GM23338 (cell line): ENCODE measurements around the gene FBXO28. TPM values are rescaled to one million over a fixed set of nuclear protein-coding genes. Genes with fewer than 3 reads are reported as not detected.
A peak's percentile ranks its signal among the peaks of the same experiment; 100 is the strongest.

Experiments
- ATAC-seq: fragments of 200-7000 bp; cut with Tn5 transposase; 3 replicates; pipeline ENCODE4 v1.9.1; 2020
- DNase-seq: peaks from one replicate; pipeline ENCODE4 v3.0.0-alpha.2; 2015; ENCODE audit warnings: low spot score
- H2AFZ ChIP-seq: fragments of 200-600 bp; sonication (generic); 2 replicates; pipeline ENCODE4 v1.8.0; 2016; ENCODE audit warnings: antibody characterized with exemption, mild to moderate bottlenecking, moderate library complexity
- H3F3A ChIP-seq: fragments of 200-600 bp; sonication (generic); replicated peaks from 2 replicates; pipeline ENCODE4 v1.8.0; 2017; ENCODE audit warnings: antibody characterized with exemption, mixed run types, low read depth
- H3K27ac ChIP-seq: fragments of 200-600 bp; sonication (generic); 2 replicates; pipeline ENCODE4 v1.6.1; 2016; ENCODE audit warnings: low read depth
- H3K27me3 ChIP-seq: fragments of 200-600 bp; sonication (generic); 2 replicates; pipeline ENCODE4 v1.8.0; 2016; ENCODE audit warnings: mild to moderate bottlenecking, mixed run types, moderate library complexity; ENCODE audit not compliant: insufficient read depth
- H3K36me3 ChIP-seq: fragments of 200-600 bp; sonication (generic); 2 replicates; pipeline ENCODE4 v1.8.0; 2016; ENCODE audit warnings: mild to moderate bottlenecking; ENCODE audit not compliant: insufficient read depth
- H3K4me1 ChIP-seq: fragments of 200-600 bp; sonication (generic); 2 replicates; pipeline ENCODE4 v1.8.0; 2016; ENCODE audit warnings: mild to moderate bottlenecking, moderate library complexity; ENCODE audit not compliant: insufficient read depth
- H3K4me2 ChIP-seq: fragments of 200-600 bp; sonication (generic); 2 replicates; pipeline ENCODE4 v1.7.1; 2017; ENCODE audit warnings: mixed run types
- H3K4me3 ChIP-seq: fragments of 200-600 bp; sonication (generic); 2 replicates; pipeline ENCODE4 v1.6.1; 2016; ENCODE audit warnings: mixed run types
- H3K79me2 ChIP-seq: fragments of 200-600 bp; sonication (generic); replicated peaks from 2 replicates; pipeline ENCODE4 v1.8.0; 2017; ENCODE audit warnings: mild to moderate bottlenecking; ENCODE audit not compliant: insufficient read depth
- H3K9me2 ChIP-seq: fragments of 200-600 bp; sonication (generic); 2 replicates; pipeline ENCODE4 v1.8.0; 2017; ENCODE audit not compliant: insufficient read depth
- H4K20me1 ChIP-seq: fragments of 200-600 bp; sonication (generic); replicated peaks from 2 replicates; pipeline ENCODE4 v1.8.0; 2017; ENCODE audit warnings: mild to moderate bottlenecking; ENCODE audit not compliant: insufficient read depth
- H3K27ac Mint-ChIP-seq: 2 replicates; pipeline ENCODE4 v1.8.0; 2020; ENCODE audit warnings: inconsistent platforms, mild to moderate bottlenecking, moderate library complexity, mixed read lengths
- H3K27me3 Mint-ChIP-seq: 3 replicates; pipeline ENCODE4 v1.8.0; 2022; ENCODE audit warnings: low read depth, mild to moderate bottlenecking, moderate library complexity, mixed read lengths, inconsistent platforms; ENCODE audit not compliant: insufficient read depth, poor library complexity
- H3K36me3 Mint-ChIP-seq: 3 replicates; pipeline ENCODE4 v1.8.0; 2021; ENCODE audit warnings: low read depth, mild to moderate bottlenecking, inconsistent platforms, moderate library complexity, mixed read lengths
- H3K4me1 Mint-ChIP-seq: 3 replicates; pipeline ENCODE4 v1.8.0; 2020; ENCODE audit warnings: mild to moderate bottlenecking, inconsistent platforms, mixed read lengths
- H3K4me3 Mint-ChIP-seq: 3 replicates; pipeline ENCODE4 v1.8.0; 2021; ENCODE audit warnings: moderate library complexity, mild to moderate bottlenecking, inconsistent platforms, mixed read lengths
- H3K9me3 Mint-ChIP-seq: 3 replicates; pipeline ENCODE4 v1.8.0; 2020; ENCODE audit warnings: moderate library complexity, mild to moderate bottlenecking, inconsistent platforms, mixed read lengths
- CREB1 ChIP-seq: fragments of 250-450 bp; sonication (Bioruptor Pico); IDR thresholded peaks from 2 replicates; pipeline ENCODE4 v1.5.0; 2020; ENCODE audit warnings: low read depth, mild to moderate bottlenecking, moderate library complexity
- CTCF ChIP-seq, 2 experiments: fragments of 200-600 bp in 1 of 2; sonication (generic) in 1 of 2; conservative IDR thresholded peaks; 2 replicates each; pipeline versions ENCODE4 v1.5.1 to v1.6.1; 2016 to 2017; ENCODE audit warnings: antibody characterized with exemption in 2 of 2, low read depth in 2 of 2, mild to moderate bottlenecking in 2 of 2, moderate library complexity in 1 of 2
- ETS1 ChIP-seq: IDR thresholded peaks from 2 replicates; pipeline ENCODE4 v1.6.1; 2016; ENCODE audit warnings: antibody characterized with exemption
- EZH2 ChIP-seq: fragments of 200-600 bp; sonication (generic); IDR thresholded peaks from one replicate; pipeline ENCODE4 v1.8.0; 2017; ENCODE audit warnings: antibody characterized with exemption, mild to moderate bottlenecking, low read depth; ENCODE audit not compliant: unreplicated experiment
- EZH2phosphoT487 ChIP-seq: fragments of 200-600 bp; sonication (generic); IDR thresholded peaks from one replicate; pipeline ENCODE4 v1.8.1; 2018; ENCODE audit warnings: antibody characterized with exemption; ENCODE audit not compliant: unreplicated experiment
- NANOG ChIP-seq: IDR thresholded peaks from 2 replicates; pipeline ENCODE4 v1.6.1; 2016; ENCODE audit warnings: antibody characterized with exemption, borderline replicate concordance
- POLR2AphosphoS5 ChIP-seq: IDR thresholded peaks from 2 replicates; pipeline ENCODE4 v1.6.1; 2016; ENCODE audit warnings: antibody characterized with exemption, low read depth
- STAT1 ChIP-seq: IDR thresholded peaks from one replicate; pipeline ENCODE4 v1.6.1; 2016; ENCODE audit warnings: antibody characterized with exemption; ENCODE audit not compliant: unreplicated experiment
- ZNF114 ChIP-seq: fragments of 250-450 bp; sonication (Bioruptor Pico); IDR thresholded peaks from 2 replicates; pipeline ENCODE4 v1.5.0; 2020; ENCODE audit warnings: mild to moderate bottlenecking, moderate library complexity
- ZNF331 ChIP-seq: fragments of 250-450 bp; sonication (Bioruptor Pico); IDR thresholded peaks from 2 replicates; pipeline ENCODE4 v1.5.0; 2020; ENCODE audit warnings: low read depth, mild to moderate bottlenecking, moderate library complexity
- polyA plus RNA-seq: library from polyadenylated mRNA; unstranded; fragments of >200 nt; fragmentation: Nextera tagmentation; extraction: Ambion mirVana; gene quantifications from 2 replicates; pipeline ENCODE4 v1.2.1, GENCODE V29; 2016
- total RNA-seq: library from RNA; depleted of rRNA; stranded (reverse); fragments of >200 nt; shearing (Covaris generic); gene quantifications from 2 replicates; pipeline ENCODE4 v1.2.3, GENCODE V29; 2014

FBXO28 gene
- total and polyA plus RNA-seq, 2 experiments from 2014 or later = 16.9 to 45.2 TPM

- DNase-seq (no peak), ATAC-seq (no peak)
- H2AFZ ChIP-seq = no peak overlapping the region
- no peaks in the 10 kb centered on the region; the same call in 1 of the 2 replicates for H3K36me3 ChIP-seq
- no peaks in the 10 kb centered on the region for H3K27me3 ChIP-seq
- no peaks in the 10 kb centered on the region for H3K9me2 ChIP-seq
- H3K27ac ChIP-seq = no peak overlapping the region
- Mint-ChIP-seq H3K27ac (no peak overlapping the region), H3K4me1 (peaks cover 20% of the 10 kb centered on the region), H3K9me3 (no peaks in the 10 kb centered on the region), H3K36me3 (peaks cover 13% of the 10 kb centered on the region), H3K27me3 (peaks cover 11% of the 10 kb centered on the region), H3K4me3 (no peak overlapping the region)
- H3K4me3 ChIP-seq = no peak overlapping the region
- peaks cover 15% of the 10 kb centered on the region; the same call in 1 of the 2 replicates for H3K4me1 ChIP-seq
- TF ChIP-seq CTCF (conservative IDR thresholded peaks at IDR 0.05; ENCODE audit: low read depth in 2 of 2) = no peak
- TF ChIP-seq EZH2 = no peak
- TF ChIP-seq ZNF114 = no peak
- TF ChIP-seq ETS1 = no peak
- TF ChIP-seq ZNF331 (CRISPR knock-in tag) = no peak
- H3K79me2 ChIP-seq = peaks cover 28% of the 10 kb centered on the region
- H4K20me1 ChIP-seq = no peaks in the 10 kb centered on the region; the same call in 1 of the 2 replicates
- peaks cover 20% of the 10 kb centered on the region for H3F3A ChIP-seq
- no peak overlapping the region for H3K4me2 ChIP-seq
Observed at GRCh38 chr1:224181453-224181810, 67.5 kb downstream of the FBXO28 start.

- Mint-ChIP-seq H3K36me3 (peaks cover 20% of the 10 kb centered on the region), H3K27me3 (peaks cover 11% of the 10 kb centered on the region), H3K9me3 (no peaks in the 10 kb centered on the region), H3K4me3 (peak overlapping the region; percentile 77), H3K27ac (peak overlapping the region; percentile 20; the same call in 1 of the 2 replicates), H3K4me1 (peaks cover 20% of the 10 kb centered on the region)
- Histone ChIP-seq H4K20me1 (no peaks in the 10 kb centered on the region; the same call in 1 of the 2 replicates), H3K36me3 (no peaks in the 10 kb centered on the region; the same call in 1 of the 2 replicates), H3F3A (peaks cover 20% of the 10 kb centered on the region), H3K9me2 (no peaks in the 10 kb centered on the region), H3K79me2 (peaks cover 36% of the 10 kb centered on the region), H2AFZ (peak overlapping the region; percentile 96; the same call in 1 of the 2 replicates), H3K4me2 (peak overlapping the region; percentile 99), H3K4me3 (peak overlapping the region; percentile 94), H3K27me3 (no peaks in the 10 kb centered on the region), H3K4me1 (peaks cover 15% of the 10 kb centered on the region; the same call in 1 of the 2 replicates), H3K27ac (peak overlapping the region; percentile 92; the same call in 1 of the 2 replicates)
- DNase-seq = no peak
- no peak for ATAC-seq
- no peak for TF ChIP-seq CREB1
- no peak for TF ChIP-seq EZH2phosphoT487
- TF ChIP-seq NANOG = no peak
- no peak for TF ChIP-seq ETS1
- no peak for TF ChIP-seq STAT1
- TF ChIP-seq CTCF (conservative IDR thresholded peaks at IDR 0.05; ENCODE audit: low read depth in 2 of 2) = no peak
- no peak for TF ChIP-seq EZH2
- no peak for TF ChIP-seq POLR2AphosphoS5
- no peak for TF ChIP-seq ZNF331 (CRISPR knock-in tag)
Observed at GRCh38 chr1:224182057-224182865, 68.3 kb downstream of the FBXO28 start.
